HUDEP-2 (cell line): Measurements from ENCODE around the gene CYTH3.
"Not testable (repeated sequence)": the region's sequence is repeated elsewhere in the genome, so short reads cannot be mapped to it uniquely, and the experiment has no call there.

ENCODE experiments used
- DNase-seq, 76 experiments: peaks; one replicate each; lab custom pipeline; 2025; ENCODE audit not compliant: unreplicated experiment in 76 of 76; lab: John Stamatoyannopoulos, UW

CYTH3 gene

GRCh38 chr7:6154542-6155404 lies 117.7 kb downstream of the CYTH3 start:
- DNase-seq, result no peak

GRCh38 chr7:6153646-6154541 lies 118.5 kb downstream of the CYTH3 start:
- no peak for DNase-seq

- DNase-seq, result no peak
Observed at GRCh38 chr7:6151994-6152735, 120.3 kb downstream of the CYTH3 start.

GRCh38 chr7:6151527-6151926 lies 120.9 kb downstream of the CYTH3 start:
- DNase-seq, result not testable (repeated sequence)

GRCh38 chr7:6149996-6150395 lies 122.4 kb downstream of the CYTH3 start:
- no peak for DNase-seq

- DNase-seq, result no peak
Observed at GRCh38 chr7:6148724-6149360, 123.6 kb downstream of the CYTH3 start.

GRCh38 chr7:6147627-6148026 lies 124.8 kb downstream of the CYTH3 start:
- no peak for DNase-seq

GRCh38 chr7:6146666-6147065 lies 125.8 kb downstream of the CYTH3 start:
- DNase-seq, result no peak

GRCh38 chr7:6143997-6144396 lies 128.4 kb downstream of the CYTH3 start:
- no peak for DNase-seq

- no peak for DNase-seq
Observed at GRCh38 chr7:6142871-6143380, 129.5 kb downstream of the CYTH3 start.

GRCh38 chr7:6139189-6139996 lies 133.0 kb downstream of the CYTH3 start:
- DNase-seq, result no peak

- DNase-seq, result no peak
Observed at GRCh38 chr7:6136475-6136874, 135.9 kb downstream of the CYTH3 start.

GRCh38 chr7:6133249-6133648 lies 139.2 kb downstream of the CYTH3 start:
- no peak for DNase-seq

GRCh38 chr7:6130007-6130587 lies 142.3 kb downstream of the CYTH3 start:
- peak in 18 of 76 experiments; percentile 4 to 29 (median 16) for DNase-seq

GRCh38 chr7:6128205-6128604 lies 144.2 kb downstream of the CYTH3 start:
- DNase-seq, result no peak

GRCh38 chr7:6127110-6127490 lies 145.3 kb downstream of the CYTH3 start:
- no peak for DNase-seq

GRCh38 chr7:6123843-6124242 lies 148.6 kb downstream of the CYTH3 start:
- no peak for DNase-seq

- DNase-seq, result no peak
Observed at GRCh38 chr7:6121141-6121540, 151.3 kb downstream of the CYTH3 start.

GRCh38 chr7:6117533-6117932 lies 154.9 kb downstream of the CYTH3 start:
- DNase-seq, result no peak
